Measurements from ENCODE around the gene ZMYND10.

- no peak for TF ChIP-seq CTCF (conservative IDR thresholded peaks at IDR 0.05; ENCODE audit: low read length)
- no peak for TF ChIP-seq EZH2phosphoT487 (IDR thresholded peaks at IDR 0.05; ENCODE audit: borderline replicate concordance)
These were observed 19.1 kb upstream of the ZMYND10 start for GRCh38 chr3:50364573-50365079.
